HG03135 (cell line): Measurements from ENCODE around the gene RDH12.
"Not testable (repeated sequence)": the region's sequence is repeated elsewhere in the genome, so short reads cannot be mapped to it uniquely, and the experiment has no call there.

Experiments
- ATAC-seq: cut with Tn5 transposase; IDR thresholded peaks from one replicate; pipeline ENCODE4 v1.9.1; 2021; ENCODE audit warnings: mild to moderate bottlenecking, moderate library complexity; ENCODE audit not compliant: unreplicated experiment

The RDH12 gene

GRCh38 chr14:67704484-67705089 is 2.9 kb downstream of the RDH12 start:
- ATAC-seq, result no peak

DNA sequence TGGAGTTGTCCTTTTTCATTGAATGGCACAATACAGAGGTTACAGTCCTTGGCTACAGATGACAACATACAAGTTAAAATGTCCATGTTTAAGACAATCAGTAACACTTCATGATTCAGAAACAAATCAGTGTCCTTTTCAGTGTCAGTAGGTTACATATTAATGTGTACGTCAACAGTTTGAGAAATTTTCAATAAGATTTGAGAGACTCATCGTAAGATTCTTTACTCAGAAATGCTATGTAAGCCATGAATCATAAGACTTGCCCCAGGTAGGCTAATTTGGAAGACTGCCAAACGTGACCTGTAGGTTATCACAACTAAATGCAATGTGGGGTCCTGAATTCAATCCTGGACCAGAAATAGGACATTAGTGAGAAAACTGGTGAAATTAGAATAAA is 3.5 kb downstream of the RDH12 start:
- ATAC-seq, result no peak

DNA sequence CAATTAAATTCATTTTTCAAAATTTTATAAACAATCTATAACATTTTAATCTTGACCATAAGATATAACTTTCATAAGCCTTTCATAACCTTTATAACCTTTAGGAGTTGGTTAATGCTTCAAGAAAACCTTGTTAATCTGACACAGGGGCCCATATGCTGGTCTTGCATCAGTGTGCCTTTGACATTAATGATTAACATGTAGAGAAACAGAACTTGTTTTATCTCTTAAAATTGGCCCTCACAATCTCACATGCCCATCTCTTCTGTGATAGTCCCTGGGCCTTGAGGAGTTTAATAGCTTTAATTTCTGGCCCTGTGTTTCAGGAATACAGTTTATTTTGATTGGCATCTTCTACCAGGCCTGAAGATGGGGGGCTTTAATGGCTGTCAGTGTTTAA is 7.7 kb downstream of the RDH12 start:
- not testable (repeated sequence) for ATAC-seq

GRCh38 chr14:67709796-67710195 is 8.1 kb downstream of the RDH12 start:
- not testable (repeated sequence) for ATAC-seq

- no peak for ATAC-seq
Measured at GRCh38 chr14:67710209-67710608, 8.5 kb downstream of the RDH12 start.

- ATAC-seq, result no peak
Measured at GRCh38 chr14:67717048-67717447, 15.4 kb downstream of the RDH12 start.

DNA sequence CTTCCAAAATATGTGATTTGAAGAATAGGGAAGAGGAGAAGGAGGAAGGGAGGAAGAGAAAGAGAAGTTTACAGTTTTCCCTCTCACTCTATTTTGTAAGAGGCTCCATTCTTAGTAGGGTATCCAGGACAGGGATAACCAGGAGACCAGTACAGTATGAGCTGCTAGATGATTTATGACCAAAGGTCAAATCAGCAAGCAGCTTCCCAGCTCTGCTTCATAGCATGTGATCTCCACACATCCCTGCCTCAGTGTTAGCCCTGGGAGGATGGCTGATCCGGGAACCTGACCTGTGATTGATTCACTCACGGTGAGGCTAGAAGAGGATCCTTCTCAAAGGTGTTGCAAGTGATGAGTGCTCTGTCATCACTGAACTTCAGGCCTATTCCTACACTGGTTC is 16.6 kb downstream of the RDH12 start:
- ATAC-seq, result no peak

GRCh38 chr14:67719385-67719784 is 17.7 kb downstream of the RDH12 start:
- not testable (repeated sequence) for ATAC-seq

DNA sequence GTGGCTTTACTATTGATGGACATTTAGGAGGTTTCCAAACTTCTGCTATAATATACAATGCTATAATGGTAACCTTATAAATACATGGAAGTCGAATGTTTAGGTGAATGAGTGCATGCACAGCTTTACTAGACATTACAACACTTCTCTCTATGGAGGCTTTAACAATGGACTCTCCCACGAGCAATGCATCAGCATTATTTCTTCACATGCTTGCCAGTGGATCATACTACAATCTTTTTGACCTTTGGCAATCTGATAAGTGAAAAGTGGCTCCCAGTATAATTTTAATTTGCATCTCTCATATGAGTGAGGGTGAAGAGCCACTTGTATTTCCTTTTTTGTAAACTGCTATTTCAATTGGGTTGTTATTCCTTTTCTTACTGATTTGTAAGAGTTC is 18.2 kb downstream of the RDH12 start:
- ATAC-seq, result no peak

- ATAC-seq, result no peak
Measured at GRCh38 chr14:67721875-67722274, 20.2 kb downstream of the RDH12 start.

GRCh38 chr14:67722293-67722692 is 20.6 kb downstream of the RDH12 start:
- ATAC-seq, result no peak

DNA sequence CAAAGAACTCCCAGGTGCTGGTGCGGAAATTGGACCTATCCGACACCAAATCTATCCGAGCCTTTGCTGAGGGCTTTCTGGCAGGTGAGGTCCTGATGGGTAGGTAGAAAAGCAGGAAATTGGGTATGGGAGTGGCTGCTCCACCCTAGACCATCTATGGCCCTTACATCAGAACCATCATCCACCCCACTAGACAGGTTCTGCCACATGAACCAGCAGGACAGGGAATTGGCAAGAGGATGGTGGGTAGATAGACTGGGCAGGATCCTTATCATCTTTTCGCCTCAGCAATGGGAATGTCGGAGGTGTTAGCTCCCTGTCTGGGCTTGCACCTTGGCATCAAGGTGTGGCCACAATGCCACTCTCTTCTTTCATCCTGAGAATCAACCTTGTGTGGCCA is 23.5 kb downstream of the RDH12 start:
- no peak for ATAC-seq

DNA sequence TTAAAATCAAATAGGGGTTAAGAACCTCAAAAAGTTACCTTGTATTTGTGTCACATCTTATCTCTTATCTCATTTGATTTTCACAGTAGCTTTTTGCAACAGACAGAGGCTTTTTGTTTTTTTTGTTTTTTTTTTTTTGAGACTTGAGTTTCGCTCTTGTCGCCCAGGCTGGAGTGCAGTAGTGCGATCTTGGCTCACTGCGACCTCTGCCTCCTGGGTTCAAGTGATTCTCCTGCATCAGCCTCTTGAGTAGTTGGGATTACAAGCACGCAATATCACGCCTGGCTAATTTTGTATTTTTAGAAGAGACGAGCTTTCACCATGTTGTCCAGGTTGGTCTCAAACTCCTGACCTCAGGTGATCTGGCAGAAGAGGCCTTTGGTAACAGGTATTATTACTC is 25.7 kb downstream of the RDH12 start:
- ATAC-seq, result no peak

DNA sequence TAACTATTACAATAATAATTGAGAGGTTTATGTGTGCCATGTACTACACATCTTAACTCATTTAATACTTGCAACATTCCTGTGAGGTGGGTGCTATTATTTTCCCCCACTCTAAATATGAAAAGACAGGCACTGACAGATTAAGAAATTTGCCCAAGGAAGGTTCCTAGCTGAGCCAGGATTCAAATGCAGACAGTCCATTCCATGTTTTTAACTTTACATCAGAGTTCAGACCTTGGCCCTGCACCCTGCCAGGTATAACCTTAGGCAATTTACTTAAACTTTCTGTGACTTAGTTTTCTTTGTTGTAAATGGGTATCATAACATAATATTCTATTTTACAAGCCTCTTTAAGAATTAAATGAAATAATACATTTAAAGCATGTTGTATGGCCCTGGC is 26.6 kb downstream of the RDH12 start:
- ATAC-seq, result no peak

DNA sequence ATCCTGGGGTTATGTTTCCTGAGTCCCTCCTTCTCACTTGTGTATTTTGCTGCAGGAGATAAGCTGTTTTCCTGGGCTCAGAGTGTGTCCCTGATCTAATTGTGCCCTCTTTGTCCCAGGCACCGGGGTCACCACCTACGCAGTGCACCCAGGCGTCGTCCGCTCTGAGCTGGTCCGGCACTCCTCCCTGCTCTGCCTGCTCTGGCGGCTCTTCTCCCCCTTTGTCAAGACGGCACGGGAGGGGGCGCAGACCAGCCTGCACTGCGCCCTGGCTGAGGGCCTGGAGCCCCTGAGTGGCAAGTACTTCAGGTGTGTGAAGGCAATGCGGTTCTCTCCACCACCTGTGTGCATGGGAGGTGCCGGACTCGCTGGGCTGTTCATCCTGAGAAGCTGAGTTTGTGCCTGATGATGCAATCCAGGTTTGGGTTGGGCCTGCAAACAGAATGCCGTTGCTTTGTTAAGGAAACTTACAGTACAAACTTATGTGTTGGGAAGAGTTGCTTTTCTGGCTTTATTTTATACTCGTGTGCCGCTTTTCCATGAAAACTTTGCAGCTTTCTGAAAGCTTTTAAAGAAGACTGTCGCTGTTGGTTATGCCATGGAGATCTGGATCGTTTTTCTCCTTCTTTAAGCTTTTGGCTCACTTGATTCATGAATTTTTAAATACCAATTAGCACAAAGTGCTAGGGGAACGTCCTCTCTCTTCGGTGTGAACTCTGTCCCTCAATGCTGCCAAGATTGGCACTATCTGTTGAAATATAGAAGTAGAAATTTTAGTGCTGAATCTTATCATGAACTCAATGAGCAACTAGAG is 27.6 kb downstream of the RDH12 start:
- ATAC-seq, result no peak

- no peak for ATAC-seq
Measured at GRCh38 chr14:67733616-67734015, 31.9 kb downstream of the RDH12 start.

- no peak for ATAC-seq
Measured at GRCh38 chr14:67734675-67735074, 33.0 kb downstream of the RDH12 start.

DNA sequence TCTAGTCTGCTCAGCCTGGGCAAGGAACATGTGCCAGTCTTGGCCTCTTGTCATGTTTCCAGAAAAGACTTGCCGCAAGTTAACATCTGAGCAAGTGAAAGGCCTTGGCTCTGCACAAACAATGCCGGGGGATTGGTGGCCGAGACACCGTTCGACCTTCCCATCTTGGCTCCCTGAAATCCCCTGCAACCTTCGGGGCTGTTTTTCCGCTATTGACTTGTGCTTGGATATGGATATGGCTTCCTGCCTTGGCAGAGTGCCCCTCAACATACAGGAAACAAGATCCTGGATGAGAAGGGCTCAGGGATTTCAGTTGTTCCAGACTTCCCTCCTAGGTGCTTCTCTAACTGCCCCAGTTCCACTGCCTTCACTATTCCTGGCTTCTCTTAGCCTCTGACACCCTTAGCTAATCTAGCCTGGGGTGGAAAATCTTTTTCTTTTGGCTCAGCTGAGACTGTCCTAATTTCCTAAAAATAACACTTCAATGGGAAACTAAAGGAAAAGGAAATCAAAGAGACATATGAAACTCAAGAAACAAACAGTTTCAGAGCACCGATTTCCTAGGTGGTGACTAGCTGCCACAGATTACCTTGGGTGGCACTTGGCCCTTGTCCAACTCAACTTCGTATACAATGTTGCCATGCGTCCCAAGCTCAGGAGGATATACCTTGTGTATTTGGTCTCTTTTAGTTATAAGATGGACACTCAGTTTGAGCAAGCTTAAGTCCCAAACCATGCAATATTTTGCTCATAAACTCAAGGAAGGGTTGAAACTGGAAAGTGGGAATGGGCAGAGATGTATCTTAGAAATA is 33.9 kb downstream of the RDH12 start:
- no peak for ATAC-seq

DNA sequence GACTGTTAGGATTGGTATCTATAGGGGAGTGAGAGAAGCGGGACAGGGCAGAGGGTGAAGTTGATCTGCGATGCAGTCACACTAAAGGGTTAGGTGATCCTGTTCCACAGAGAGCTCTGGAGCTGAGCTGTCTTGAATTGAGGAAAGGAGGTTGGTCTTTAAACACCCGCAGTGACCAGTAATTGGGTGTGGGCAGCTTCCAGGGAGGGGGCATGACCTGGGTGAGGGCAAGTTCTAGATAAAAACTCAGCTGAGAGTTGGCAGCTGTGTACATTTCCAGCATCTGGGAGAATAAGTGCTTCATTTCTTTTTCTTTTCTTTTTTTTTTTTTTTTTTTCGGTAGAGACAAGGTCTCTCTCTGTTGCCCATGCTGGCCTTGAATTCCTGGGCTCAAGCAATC is 35.1 kb downstream of the RDH12 start:
- ATAC-seq, result no peak

- no peak for ATAC-seq
Measured at GRCh38 chr14:67738740-67739504, 37.2 kb downstream of the RDH12 start.

DNA sequence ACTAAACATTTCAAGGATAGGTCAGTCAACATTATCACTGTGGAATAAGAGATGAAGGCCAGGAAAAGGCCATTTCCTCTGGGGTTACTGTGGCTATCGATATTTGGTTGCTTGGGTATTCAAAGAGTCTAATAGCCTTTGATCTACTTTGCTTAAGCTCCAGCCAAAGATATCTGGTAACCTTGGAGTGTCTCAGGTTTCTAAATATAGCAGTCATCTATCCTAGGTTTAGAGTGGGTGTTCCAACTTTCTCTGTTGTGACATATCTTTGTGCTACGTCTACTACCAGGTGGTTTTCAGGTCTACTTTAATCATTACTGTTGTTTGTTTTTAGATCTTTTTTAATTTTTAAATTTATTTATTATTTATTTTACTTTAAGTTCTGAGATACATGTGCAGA is 42.4 kb downstream of the RDH12 start:
- no peak for ATAC-seq
